Duodenal mucosa (tissue), 2 donors: ENCODE measurements around the gene RIMKLB.

Experiments used
- H3K27ac ChIP-seq: one replicate; pipeline ENCODE4 v1.7.0; 2013; ENCODE audit warnings: low read depth, low read length
- H3K27me3 ChIP-seq, 2 donors: one replicate each; pipeline ENCODE4 v1.7.0; 2013; ENCODE audit warnings: low read length in 2 of 2, control low read depth in 1 of 2; ENCODE audit not compliant: insufficient read depth in 2 of 2, control insufficient read depth in 1 of 2
- H3K36me3 ChIP-seq, 2 donors: one replicate each; pipeline ENCODE4 v1.7.0; 2013; ENCODE audit warnings: low read length in 2 of 2, control low read depth in 1 of 2; ENCODE audit not compliant: insufficient read depth in 2 of 2, control insufficient read depth in 1 of 2
- H3K4me1 ChIP-seq, 2 donors: one replicate each; pipeline ENCODE4 v1.7.0; 2013; ENCODE audit warnings: low read length in 2 of 2, control low read depth in 1 of 2; ENCODE audit not compliant: insufficient read depth in 2 of 2, control insufficient read depth in 1 of 2
- H3K4me3 ChIP-seq, 2 donors: one replicate each; pipeline ENCODE4 v1.7.0; 2013; ENCODE audit warnings: low read length in 2 of 2, low read depth in 1 of 2
- H3K9ac ChIP-seq, 2 donors: one replicate each; pipeline ENCODE4 v1.7.0; 2013; ENCODE audit warnings: low read length in 2 of 2, low read depth in 1 of 2
- H3K9me3 ChIP-seq, 2 donors: one replicate each; pipeline ENCODE4 v1.7.0; 2013; ENCODE audit warnings: low read length in 2 of 2, control low read depth in 1 of 2; ENCODE audit not compliant: control insufficient read depth in 1 of 2

The RIMKLB gene

GRCh38 chr12:8827551-8828256 is 129.9 kb downstream of the RIMKLB start:
- Histone ChIP-seq H3K4me1 (no peaks in the 10 kb centered on the region), H3K9me3 (no peaks in the 10 kb centered on the region), H3K27me3 (no peaks in the 10 kb centered on the region), H3K9ac (no peak overlapping the region), H3K27ac (no peak overlapping the region), H3K4me3 (no peak overlapping the region), H3K36me3 (no peaks in the 10 kb centered on the region)

- no peaks in the 10 kb centered on the region for H3K36me3 ChIP-seq
- no peak overlapping the region for H3K27ac ChIP-seq
- no peaks in the 10 kb centered on the region for H3K9me3 ChIP-seq
- H3K4me3 ChIP-seq, result no peak overlapping the region
- H3K27me3 ChIP-seq, result no peaks in the 10 kb centered on the region
- H3K9ac ChIP-seq, result no peak overlapping the region
- H3K4me1 ChIP-seq, result no peaks in the 10 kb centered on the region
Observed at GRCh38 chr12:8828257-8829124, 130.7 kb downstream of the RIMKLB start.

- H3K9ac ChIP-seq, result no peak overlapping the region
- no peaks in the 10 kb centered on the region for H3K4me1 ChIP-seq
- no peaks in the 10 kb centered on the region for H3K36me3 ChIP-seq
- no peaks in the 10 kb centered on the region for H3K27me3 ChIP-seq
- H3K27ac ChIP-seq, result no peak overlapping the region
- no peaks in the 10 kb centered on the region for H3K9me3 ChIP-seq
- H3K4me3 ChIP-seq, result no peak overlapping the region
Observed at GRCh38 chr12:8829125-8829518, 131.3 kb downstream of the RIMKLB start.

DNA sequence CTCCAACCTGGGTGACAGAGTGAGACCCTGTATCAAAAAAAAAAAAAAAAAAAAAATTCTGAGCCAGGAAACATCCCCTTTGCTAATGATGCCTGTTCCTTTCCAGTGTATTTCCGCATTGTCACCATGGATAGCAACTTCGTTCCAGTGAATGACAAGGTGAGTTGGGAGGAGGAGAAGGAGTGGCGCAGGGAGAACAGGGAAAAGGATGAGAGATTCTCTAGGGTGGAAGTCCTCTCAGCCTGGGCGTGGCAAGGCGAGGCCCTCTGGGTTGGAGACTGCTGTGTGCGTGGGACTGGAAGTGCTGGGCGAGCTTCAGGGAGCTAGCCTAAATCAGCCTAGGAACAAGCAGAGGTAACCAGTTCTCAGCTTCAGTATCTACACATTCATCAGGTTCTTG is 131.8 kb downstream of the RIMKLB start:
- H3K36me3 ChIP-seq, result no peaks in the 10 kb centered on the region
- no peak overlapping the region for H3K9ac ChIP-seq
- H3K27ac ChIP-seq, result no peak overlapping the region
- H3K27me3 ChIP-seq, result no peaks in the 10 kb centered on the region
- H3K4me3 ChIP-seq, result no peak overlapping the region
- no peaks in the 10 kb centered on the region for H3K9me3 ChIP-seq
- no peaks in the 10 kb centered on the region for H3K4me1 ChIP-seq

DNA sequence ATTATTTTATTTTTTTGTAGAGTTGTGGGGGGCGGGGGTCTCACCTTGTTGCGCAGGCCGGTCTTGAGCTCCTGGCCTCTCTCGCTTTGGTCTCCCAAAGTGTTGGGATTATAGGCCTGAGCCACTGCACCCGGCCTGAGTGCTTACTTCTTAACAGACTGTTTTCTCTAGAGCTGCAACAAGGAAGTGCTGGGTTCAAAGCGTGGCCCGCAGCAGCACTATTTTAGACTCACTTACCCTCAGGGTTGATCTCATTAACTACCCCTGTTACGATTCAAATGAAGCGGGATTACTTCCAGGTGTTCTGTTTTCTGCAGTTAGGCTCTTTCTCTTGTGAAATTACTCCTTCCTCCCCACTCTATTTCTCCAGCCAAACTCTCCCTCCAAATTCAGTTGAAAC is 133.3 kb downstream of the RIMKLB start:
- no peak overlapping the region for H3K27ac ChIP-seq
- H3K4me3 ChIP-seq, result no peak overlapping the region
- H3K36me3 ChIP-seq, result no peaks in the 10 kb centered on the region
- no peak overlapping the region for H3K9ac ChIP-seq
- no peaks in the 10 kb centered on the region for H3K27me3 ChIP-seq
- no peaks in the 10 kb centered on the region for H3K9me3 ChIP-seq
- H3K4me1 ChIP-seq, result no peaks in the 10 kb centered on the region

DNA sequence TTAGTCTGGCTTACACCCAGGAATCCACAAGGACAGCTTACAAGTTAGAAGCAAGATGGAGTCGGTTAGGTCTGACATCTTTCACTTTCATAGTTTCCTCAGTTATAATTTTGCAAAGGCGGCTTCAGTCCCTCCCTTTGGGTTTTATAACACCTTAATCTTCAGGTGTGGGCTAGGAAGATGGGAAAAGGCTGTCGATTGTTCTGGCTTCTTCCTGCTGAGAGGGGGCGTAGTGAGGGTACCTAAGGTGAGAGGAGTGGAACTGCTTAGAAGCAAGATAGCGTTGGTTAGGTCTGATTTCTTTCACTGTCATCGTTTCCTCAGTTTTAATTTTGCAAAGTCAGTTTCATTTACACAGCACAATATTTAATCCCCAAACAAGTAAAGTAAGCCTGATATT is 134.7 kb downstream of the RIMKLB start:
- no peaks in the 10 kb centered on the region for H3K9me3 ChIP-seq
- H3K27me3 ChIP-seq, result no peaks in the 10 kb centered on the region
- no peaks in the 10 kb centered on the region for H3K36me3 ChIP-seq
- no peak overlapping the region for H3K9ac ChIP-seq
- no peaks in the 10 kb centered on the region for H3K4me1 ChIP-seq
- H3K27ac ChIP-seq, result no peak overlapping the region
- H3K4me3 ChIP-seq, result no peak overlapping the region
